Vagina (tissue), 2 donors: ENCODE results near the gene FBLN1. TPM values are rescaled to one million over a fixed set of nuclear protein-coding genes. Genes with fewer than 3 reads are reported as not detected.

Experiments used
- DNase-seq, 2 donors: peaks; one replicate each; pipeline ENCODE4 v3.0.0-alpha.2; 2017; ENCODE audit errors: extremely low spot score in 2 of 2
- H3K27ac ChIP-seq: fragments of 200-600 bp; sonication (generic); one replicate; pipeline ENCODE4 v1.5.1; 2019
- H3K27me3 ChIP-seq: fragments of 200-600 bp; sonication (generic); one replicate; pipeline ENCODE4 v1.5.1; 2019
- H3K36me3 ChIP-seq, 2 donors: fragments of 200-600 bp; sonication (generic); one replicate each; pipeline ENCODE4 v1.5.1; 2017 to 2019
- H3K4me1 ChIP-seq: fragments of 200-600 bp; sonication (generic); one replicate; pipeline ENCODE4 v1.5.1; 2019
- H3K4me3 ChIP-seq, 2 donors: fragments of 200-600 bp; sonication (generic); 1 replicate in 1 of 2; 2 replicates in 1 of 2; pipeline ENCODE4 v1.5.1; 2016 to 2019
- H3K9me3 ChIP-seq: fragments of 200-600 bp; sonication (generic); one replicate; pipeline ENCODE4 v1.5.1; 2019
- POLR2A ChIP-seq, 2 donors: fragments of 450-650 bp; IDR thresholded peaks; one replicate each; pipeline ENCODE4 v1.6.1; 2017; ENCODE audit warnings: antibody characterized with exemption in 2 of 2, mild to moderate bottlenecking in 2 of 2, moderate library complexity in 2 of 2
- POLR2AphosphoS5 ChIP-seq, 2 donors: sonication (generic); formaldehyde crosslinking; IDR thresholded peaks; one replicate each; pipeline ENCODE4 v1.9.0; 2017; ENCODE audit warnings: antibody characterized with exemption in 2 of 2, mild to moderate bottlenecking in 2 of 2, low read depth in 1 of 2; ENCODE audit not compliant: insufficient read depth in 1 of 2
- intact Hi-C: fragments of 100-400 bp; cut with DNase I; formaldehyde crosslinking; loops from one replicate; pipeline ENCODE4 v1.15.1; 2023
- total RNA-seq: library from RNA; depleted of rRNA; stranded (reverse); fragments of >200 nt; gene quantifications from one replicate; pipeline ENCODE4 v1.2.3, GENCODE V29; 2016
- TF ChIP-seq, protein P1 (sequence below), 3 experiments: fragments of 450-650 bp in 2 of 3; fragments of 200-600 bp in 1 of 3; sonication (generic) in 1 of 3; IDR thresholded peaks; one replicate each; pipeline ENCODE4 v1.5.1; 2017 to 2019; ENCODE audit warnings: antibody characterized with exemption in 3 of 3, mild to moderate bottlenecking in 2 of 3, moderate library complexity in 2 of 3

The FBLN1 gene
- total RNA-seq, 1 donor from 2014 or later = 1,019 TPM

DNA sequence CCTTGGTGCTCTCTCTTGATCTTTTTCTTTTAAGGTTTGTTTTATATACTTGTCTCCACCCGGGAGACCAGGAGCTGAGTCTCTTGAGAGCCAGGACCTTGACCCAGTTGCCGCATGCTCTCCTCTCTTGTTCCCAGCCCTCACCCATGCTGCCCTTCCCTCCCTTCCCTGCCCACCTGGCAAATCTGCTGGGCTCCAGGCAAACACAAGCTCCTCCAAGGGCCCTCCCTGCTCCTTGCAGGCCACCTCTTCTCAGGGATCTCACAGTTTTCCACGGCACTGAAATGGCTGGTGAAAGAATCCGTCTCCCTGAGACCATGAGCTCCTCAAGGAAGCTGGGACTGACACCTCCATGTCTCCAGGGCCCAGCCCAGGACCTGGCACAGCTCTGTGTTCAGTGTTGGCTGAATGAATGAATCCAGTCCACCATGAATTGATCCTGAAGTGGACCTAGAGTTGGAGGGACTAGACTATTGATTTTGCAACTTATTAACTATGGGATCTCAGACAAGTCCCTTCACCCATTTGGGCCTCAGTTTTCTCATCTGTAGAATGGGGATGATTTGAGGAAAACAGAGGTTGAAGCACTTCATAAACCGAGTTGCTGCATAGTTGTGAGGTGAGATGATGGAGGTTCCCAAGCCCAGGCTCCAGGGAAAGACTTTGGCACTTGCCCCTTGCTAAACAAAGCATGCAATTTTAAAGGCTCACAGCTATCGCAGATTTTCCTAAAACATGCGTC is 25.1 kb upstream of the FBLN1 start:
- DNase-seq = no peak
- TF ChIP-seq POLR2A (IDR thresholded peaks at IDR 0.05) (no peak), POLR2AphosphoS5 (IDR thresholded peaks at IDR 0.05; ENCODE audit: insufficient read depth in 1 of 2, low read depth in 1 of 2) (no peak)
- TF ChIP-seq, protein P1, sequence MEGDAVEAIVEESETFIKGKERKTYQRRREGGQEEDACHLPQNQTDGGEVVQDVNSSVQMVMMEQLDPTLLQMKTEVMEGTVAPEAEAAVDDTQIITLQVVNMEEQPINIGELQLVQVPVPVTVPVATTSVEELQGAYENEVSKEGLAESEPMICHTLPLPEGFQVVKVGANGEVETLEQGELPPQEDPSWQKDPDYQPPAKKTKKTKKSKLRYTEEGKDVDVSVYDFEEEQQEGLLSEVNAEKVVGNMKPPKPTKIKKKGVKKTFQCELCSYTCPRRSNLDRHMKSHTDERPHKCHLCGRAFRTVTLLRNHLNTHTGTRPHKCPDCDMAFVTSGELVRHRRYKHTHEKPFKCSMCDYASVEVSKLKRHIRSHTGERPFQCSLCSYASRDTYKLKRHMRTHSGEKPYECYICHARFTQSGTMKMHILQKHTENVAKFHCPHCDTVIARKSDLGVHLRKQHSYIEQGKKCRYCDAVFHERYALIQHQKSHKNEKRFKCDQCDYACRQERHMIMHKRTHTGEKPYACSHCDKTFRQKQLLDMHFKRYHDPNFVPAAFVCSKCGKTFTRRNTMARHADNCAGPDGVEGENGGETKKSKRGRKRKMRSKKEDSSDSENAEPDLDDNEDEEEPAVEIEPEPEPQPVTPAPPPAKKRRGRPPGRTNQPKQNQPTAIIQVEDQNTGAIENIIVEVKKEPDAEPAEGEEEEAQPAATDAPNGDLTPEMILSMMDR (IDR thresholded peaks at IDR 0.05) = no peak
- intact Hi-C loops = no loop called here
- H3K36me3 ChIP-seq = no peaks in the 10 kb centered on the region
- no peaks in the 10 kb centered on the region for H3K27me3 ChIP-seq
- H3K4me3 ChIP-seq = no peak overlapping the region
- H3K4me1 ChIP-seq = peaks cover 49% of the 10 kb centered on the region
- H3K9me3 ChIP-seq = no peaks in the 10 kb centered on the region
- peak overlapping the region; percentile 84 for H3K27ac ChIP-seq

DNA sequence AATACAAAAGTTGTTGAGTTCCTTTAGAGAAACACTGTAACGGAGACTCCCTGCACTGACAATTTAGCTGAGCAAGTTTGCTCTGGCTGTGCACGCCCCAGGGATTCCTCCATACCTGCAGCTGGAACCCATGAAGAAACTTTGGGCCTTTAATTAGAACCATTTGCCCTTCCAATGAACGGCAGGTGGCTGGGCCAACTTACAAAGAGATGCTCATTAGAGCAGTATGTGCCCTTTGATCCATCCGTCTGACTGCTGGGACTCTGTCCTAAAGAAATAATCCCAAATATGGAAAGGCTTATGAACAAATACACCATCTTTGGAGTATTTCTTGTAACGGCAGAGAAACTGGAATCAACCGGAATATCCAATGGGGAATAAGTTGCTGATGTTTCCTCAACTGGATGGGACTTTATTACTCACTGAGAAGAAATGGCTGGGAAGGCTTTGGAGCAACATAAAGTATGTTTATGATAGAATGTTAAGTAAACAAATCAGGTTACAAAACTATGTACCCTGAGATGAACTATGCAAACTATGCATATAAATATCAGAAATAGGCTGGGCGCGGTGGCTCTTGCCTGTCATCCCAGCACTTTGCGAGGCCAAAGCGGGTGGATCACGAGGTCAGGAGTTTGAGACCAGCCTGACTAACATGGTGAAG is 24.4 kb upstream of the FBLN1 start:
- no peak for DNase-seq
- H3K27me3 ChIP-seq = no peaks in the 10 kb centered on the region
- intact Hi-C loops = no loop called here
- no peak overlapping the region for H3K4me3 ChIP-seq
- H3K4me1 ChIP-seq = peaks cover 45% of the 10 kb centered on the region
- H3K27ac ChIP-seq = peak overlapping the region; percentile 84
- TF ChIP-seq POLR2AphosphoS5 (IDR thresholded peaks at IDR 0.05; ENCODE audit: insufficient read depth in 1 of 2, low read depth in 1 of 2) = no peak
- TF ChIP-seq, protein P1 (IDR thresholded peaks at IDR 0.05) = no peak
- no peak for TF ChIP-seq POLR2A (IDR thresholded peaks at IDR 0.05)
- no peaks in the 10 kb centered on the region for H3K9me3 ChIP-seq
- H3K36me3 ChIP-seq = no peaks in the 10 kb centered on the region

DNA sequence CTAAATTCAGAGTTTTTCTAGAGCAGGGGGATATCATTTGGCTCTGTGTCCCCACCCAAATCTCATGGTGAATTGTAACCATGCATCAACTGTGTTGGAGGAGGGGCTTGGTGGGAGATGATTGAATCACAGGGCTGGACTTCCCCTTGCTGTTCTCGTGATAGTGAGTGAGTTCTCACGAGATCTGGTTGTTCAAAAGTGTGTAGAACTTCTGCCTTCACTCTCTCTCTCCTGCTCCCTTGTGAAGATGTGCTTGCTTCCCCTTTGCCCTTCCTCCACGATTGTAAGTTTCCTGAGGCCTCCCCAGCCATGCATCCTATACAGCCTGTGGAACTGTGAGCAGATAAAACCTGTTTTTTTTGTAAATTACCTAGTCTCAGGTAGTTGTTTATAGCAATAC is 22.0 kb upstream of the FBLN1 start:
- H3K4me3 ChIP-seq = no peak overlapping the region
- H3K27me3 ChIP-seq = no peaks in the 10 kb centered on the region
- no peak for DNase-seq
- H3K27ac ChIP-seq = no peak overlapping the region
- no peak for TF ChIP-seq POLR2AphosphoS5 (IDR thresholded peaks at IDR 0.05; ENCODE audit: insufficient read depth in 1 of 2, low read depth in 1 of 2)
- TF ChIP-seq, protein P1 (IDR thresholded peaks at IDR 0.05) = no peak
- no peak for TF ChIP-seq POLR2A (IDR thresholded peaks at IDR 0.05)
- intact Hi-C loops = no loop called here
- peaks cover 25% of the 10 kb centered on the region for H3K4me1 ChIP-seq
- H3K36me3 ChIP-seq = no peaks in the 10 kb centered on the region
- H3K9me3 ChIP-seq = no peaks in the 10 kb centered on the region

DNA sequence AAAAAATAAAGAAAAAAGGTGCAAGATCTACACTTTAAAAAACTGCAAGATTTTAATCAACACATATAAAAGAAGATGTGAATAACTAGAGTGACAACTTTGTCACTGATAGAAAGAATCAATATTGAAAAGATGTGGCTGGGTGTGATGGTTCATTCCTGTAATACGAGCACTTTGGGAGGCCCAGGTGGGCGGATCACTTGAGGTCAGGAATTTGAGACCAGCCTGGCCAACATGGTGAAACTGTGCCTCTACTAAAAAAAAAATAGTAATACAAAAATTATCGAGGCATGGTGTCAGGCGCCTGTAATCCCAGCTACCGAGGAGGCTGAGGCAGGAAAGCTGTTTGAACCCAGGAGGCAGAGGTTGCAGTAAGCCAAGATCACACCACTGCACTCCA is 21.0 kb upstream of the FBLN1 start:
- intact Hi-C loops = no loop called here

More for the DNA sequence above, 21.0 kb upstream of the FBLN1 start:
- H3K27ac ChIP-seq = no peak overlapping the region
- H3K4me1 ChIP-seq = peaks cover 15% of the 10 kb centered on the region
- no peak for TF ChIP-seq POLR2A (IDR thresholded peaks at IDR 0.05)
- TF ChIP-seq, protein P1 (IDR thresholded peaks at IDR 0.05) = no peak
- TF ChIP-seq POLR2AphosphoS5 (IDR thresholded peaks at IDR 0.05; ENCODE audit: insufficient read depth in 1 of 2, low read depth in 1 of 2) = no peak
- H3K4me3 ChIP-seq = no peak overlapping the region
- H3K27me3 ChIP-seq = no peaks in the 10 kb centered on the region
- no peaks in the 10 kb centered on the region for H3K9me3 ChIP-seq
- no peaks in the 10 kb centered on the region for H3K36me3 ChIP-seq
- no peak for DNase-seq
